K562 (cell line): ENCODE results near the gene TGFA. TPM values are rescaled to one million over a fixed set of nuclear protein-coding genes. Genes with fewer than 3 reads are reported as not detected.

Source experiments
- ATAC-seq: fragments of 200-7000 bp; cut with Tn5 transposase; 3 replicates; pipeline ENCODE4 v1.9.1; 2020; ENCODE audit warnings: moderate library complexity
- BruUV-seq: library from RNA; stranded (reverse); fragments of 400-500 nt; replicated peaks from 2 replicates; lab custom pipeline; 2021; lab: Mats Ljungman, UMichigan
- CTCF ChIA-PET: fragments of 300-600 bp; formaldehyde crosslinking; extraction: SDS; loops from one replicate; lab custom pipeline; 2021; ENCODE audit warnings: low intra/inter-chr PET ratio; lab: Yijun Ruan, JAX
- POLR2A ChIA-PET: fragments of 300-600, 350-650 bp; sonication (Branson Sonifier 250); formaldehyde crosslinking; extraction: SDS; loops from one replicate; lab custom pipeline; 2021; ENCODE audit warnings: antibody characterized with exemption, inconsistent platforms; lab: Yijun Ruan, JAX
- DNase-seq, 4 experiments: peaks; one replicate each; pipeline versions ENCODE4 v3.0.0 to v3.0.0-alpha.2; 2011 to 2018; ENCODE audit warnings: low spot score in 3 of 4, mixed read lengths in 3 of 4; ENCODE audit errors: extremely low read depth in 1 of 4
- FAIRE-seq: peaks from 2 replicates; lab custom pipeline; 2011; peaks lifted over from hg19 to GRCh38; lab: Jason Lieb, UNC
- H2AFZ ChIP-seq: 2 replicates; pipeline ENCODE4 v1.6.0; 2011; ENCODE audit warnings: low read depth, low read length, control low read depth, inconsistent platforms
- H3K27ac ChIP-seq: fragments of 200-600 bp; 3 replicates; pipeline ENCODE4 v1.8.0; 2011; ENCODE audit warnings: low read depth, mild to moderate bottlenecking, control low read depth, inconsistent platforms, low read length, moderate library complexity, mixed read lengths; ENCODE audit errors: extremely low read depth
- H3K27me3 ChIP-seq, 2 experiments: fragments of 300-600 bp in 1 of 2; 2 replicates in 1 of 2; 3 replicates in 1 of 2; pipeline versions ENCODE4 v1.6.0 to v1.8.0; 2011; ENCODE audit warnings: inconsistent platforms in 2 of 2, low read length in 2 of 2, mild to moderate bottlenecking in 1 of 2, mixed read lengths in 1 of 2, moderate library complexity in 1 of 2; ENCODE audit not compliant: control insufficient read depth in 2 of 2, insufficient read depth in 2 of 2
- H3K36me3 ChIP-seq: fragments of 300-600 bp; 3 replicates; pipeline ENCODE4 v1.8.0; 2011; ENCODE audit warnings: mild to moderate bottlenecking, low read length, inconsistent platforms; ENCODE audit not compliant: control insufficient read depth, insufficient read depth
- H3K4me1 ChIP-seq, 2 experiments: fragments of 200-600 bp in 1 of 2; replicated peaks in 1 of 2; 2 replicates in 1 of 2; 3 replicates in 1 of 2; pipeline versions ENCODE4 v1.5.1 to v1.8.0; 2011; ENCODE audit warnings: inconsistent platforms in 2 of 2, low read length in 2 of 2, mild to moderate bottlenecking in 1 of 2, mixed read lengths in 1 of 2, moderate library complexity in 1 of 2; ENCODE audit not compliant: control insufficient read depth in 2 of 2, insufficient read depth in 2 of 2
- H3K4me2 ChIP-seq: 2 replicates; pipeline ENCODE4 v1.6.1; 2011; ENCODE audit warnings: low read length, control low read depth, inconsistent platforms, mixed read lengths; ENCODE audit not compliant: insufficient read depth
- H3K4me3 ChIP-seq: fragments of 200-600 bp; sonication (generic), shearing (Covaris generic); 2 replicates; pipeline ENCODE4 v1.5.1; 2016; ENCODE audit warnings: control low read depth, inconsistent platforms
- H3K79me2 ChIP-seq: fragments of 200-600 bp; 3 replicates; pipeline ENCODE4 v1.8.0; 2011; ENCODE audit warnings: low read length, inconsistent platforms; ENCODE audit not compliant: control insufficient read depth, insufficient read depth
- H3K9ac ChIP-seq, 2 experiments: 2 replicates each; pipeline versions ENCODE4 v1.6.0 to v1.6.1; 2011; ENCODE audit warnings: low read depth in 2 of 2, low read length in 2 of 2, control low read depth in 1 of 2, inconsistent platforms in 1 of 2, mild to moderate bottlenecking in 1 of 2, mixed read lengths in 1 of 2; ENCODE audit not compliant: insufficient read depth in 1 of 2
- H3K9me1 ChIP-seq: one replicate; pipeline ENCODE4 v1.6.0; 2011; ENCODE audit warnings: inconsistent platforms, mild to moderate bottlenecking, low read length, moderate library complexity; ENCODE audit not compliant: control insufficient read depth, insufficient read depth
- H3K9me3 ChIP-seq: replicated peaks from 2 replicates; pipeline ENCODE4 v1.5.1; 2011; ENCODE audit warnings: low read depth, low read length, inconsistent platforms; ENCODE audit not compliant: control insufficient read depth, insufficient read depth
- H4K20me1 ChIP-seq: replicated peaks from 2 replicates; pipeline ENCODE4 v1.6.1; 2011; ENCODE audit warnings: low read length, inconsistent platforms, mixed read lengths; ENCODE audit not compliant: control insufficient read depth, insufficient read depth
- ATF3 ChIP-seq, 2 experiments: fragments of 450-650 bp in 1 of 2; sonication (generic) in 1 of 2; formaldehyde crosslinking in 1 of 2; IDR thresholded peaks in 1 of 2; conservative IDR thresholded peaks in 1 of 2; 2 replicates each; pipeline versions ENCODE4 v1.6.1 to v1.8.1; 2016 to 2023; ENCODE audit warnings: mild to moderate bottlenecking in 2 of 2, moderate library complexity in 2 of 2, inconsistent platforms in 1 of 2, missing genetic modification reagents in 1 of 2
- CAMTA2 ChIP-seq: fragments of 250-450 bp; sonication (Bioruptor Pico); conservative IDR thresholded peaks from 2 replicates; pipeline ENCODE4 v1.5.1; 2022
- CBFA2T2 ChIP-seq: fragments of 450-650 bp; conservative IDR thresholded peaks from 2 replicates; pipeline ENCODE4 v1.6.1; 2017; ENCODE audit warnings: mild to moderate bottlenecking
- ETV6 ChIP-seq, 3 experiments: fragments of 150-350 bp in 1 of 3; sonication (generic) in 1 of 3; formaldehyde crosslinking in 1 of 3; IDR thresholded peaks; 2 replicates each; pipeline versions ENCODE4 v1.6.1 to v1.8.0; 2014 to 2022; ENCODE audit warnings: borderline replicate concordance in 2 of 3, low read depth in 2 of 3, antibody characterized with exemption in 1 of 3, low read length in 1 of 3, mild to moderate bottlenecking in 1 of 3, missing genetic modification reagents in 1 of 3
- FOSL1 ChIP-seq: fragments of 200-800 bp; sonication (Bioruptor generic); conservative IDR thresholded peaks from 2 replicates; pipeline ENCODE4 v1.6.1; 2016; ENCODE audit warnings: missing genetic modification characterization, missing compliant biosample characterization
- FOXM1 ChIP-seq, 2 experiments: fragments of 450-650 bp in 1 of 2; sonication (generic) in 1 of 2; formaldehyde crosslinking in 1 of 2; IDR thresholded peaks; 2 replicates each; pipeline versions ENCODE4 v1.6.1 to v1.9.0; 2017 to 2022; ENCODE audit warnings: low read depth in 2 of 2, mild to moderate bottlenecking in 2 of 2, missing genetic modification reagents in 1 of 2, moderate library complexity in 1 of 2
- GABPA ChIP-seq: fragments of 200-800 bp; sonication (Bioruptor generic); conservative IDR thresholded peaks from 2 replicates; pipeline ENCODE4 v1.6.1; 2016; ENCODE audit warnings: low read depth, missing genetic modification characterization, missing compliant biosample characterization
- IFI16 ChIP-seq: fragments of 250-450 bp; sonication (Bioruptor Pico); IDR thresholded peaks from 2 replicates; pipeline ENCODE4 v2.1.2; 2022; ENCODE audit warnings: mild to moderate bottlenecking, inconsistent platforms
- KDM1A ChIP-seq, 2 experiments: fragments of 450-650 bp; IDR thresholded peaks; 2 replicates each; pipeline ENCODE4 v1.6.1; 2016; ENCODE audit warnings: mild to moderate bottlenecking in 2 of 2
- NFIX ChIP-seq: fragments of 250-450 bp; sonication (Bioruptor Pico); IDR thresholded peaks from 2 replicates; pipeline ENCODE4 v1.4.0; 2020; ENCODE audit warnings: low read depth, mild to moderate bottlenecking, moderate library complexity
- PHF20 ChIP-seq: fragments of 450-650 bp; IDR thresholded peaks from 2 replicates; pipeline ENCODE4 v1.6.1; 2018; ENCODE audit not compliant: partially characterized antibody
- TEAD4 ChIP-seq, 2 experiments: sonication (generic) in 1 of 2; formaldehyde crosslinking in 1 of 2; IDR thresholded peaks; 2 replicates each; pipeline versions ENCODE4 v1.6.1 to v1.8.0; 2012 to 2022; ENCODE audit warnings: borderline replicate concordance in 1 of 2, inconsistent platforms in 1 of 2, low read length in 1 of 2, mild to moderate bottlenecking in 1 of 2, missing genetic modification reagents in 1 of 2
- THAP12 ChIP-seq: fragments of 250-450 bp; sonication (Bioruptor Pico); IDR thresholded peaks from 2 replicates; pipeline ENCODE4 v1.9.0; 2021; ENCODE audit warnings: mild to moderate bottlenecking, inconsistent platforms
- ZNF551 ChIP-seq: fragments of 250-450 bp; sonication (Bioruptor Pico); IDR thresholded peaks from 2 replicates; pipeline ENCODE4 v1.5.0; 2021; ENCODE audit warnings: mild to moderate bottlenecking, moderate library complexity
- WGBS: fragments of 100-300 bp; shearing (Covaris generic); methylation state at CpG from one replicate; pipeline ENCODE4 v1.1.6; 2016; ENCODE audit warnings: low coverage, mixed read lengths; ENCODE audit not compliant: insufficient coverage; ENCODE audit errors: missing lambda C conversion rate; 5-methylcytosine and 5-hydroxymethylcytosine counted together
- in situ Hi-C: fragments of 300-500 bp; cut with MboI; formaldehyde crosslinking; loops from 4 replicates; pipeline ENCODE4 v1.15.0; 2018; ENCODE audit warnings: inconsistent platforms, mixed read lengths
- intact Hi-C: fragments of 100-400 bp; cut with micrococcal nuclease; formaldehyde crosslinking; loops from 2 replicates; pipeline ENCODE4 v1.14.2; 2022
- polyA plus RNA-seq, 8 experiments: library from polyadenylated mRNA; depleted of rRNA in 4 of 8; stranded (reverse) in 5 of 8; unstranded in 3 of 8; fragments of >200 nt; fragmentation: Nextera tagmentation in 2 of 8; fragmentation: Illumina TruSeq in 1 of 8; extraction: Ambion mirVana in 2 of 8; extraction: Trizol in 1 of 8; gene quantifications; 2 replicates each; pipeline versions ENCODE4 v1.2.1 to v1.2.3, GENCODE V29; 2011 to 2014; ENCODE audit warnings: inconsistent platforms in 1 of 8, missing spikeins in 1 of 8
- total RNA-seq, 7 experiments: library from RNA; depleted of rRNA in 6 of 7; stranded (reverse); fragments of >200 nt in 6 of 7; fragmentation: Illumina TruSeq in 2 of 7; extraction: Trizol in 2 of 7; gene quantifications; 2 replicates each; pipeline versions ENCODE4 v1.2.1 to v1.2.3, GENCODE V29; 2011 to 2021; ENCODE audit warnings: low replicate concordance in 1 of 7
- TF ChIP-seq, protein P1 (sequence below): fragments of 450-650 bp; IDR thresholded peaks from 2 replicates; pipeline ENCODE4 v1.6.1; 2016; ENCODE audit warnings: missing biosample characterization, missing genetic modification characterization
- TF ChIP-seq, protein P2 (sequence below): fragments of 450-650 bp; IDR thresholded peaks from 2 replicates; pipeline ENCODE4 v1.6.1; 2017; ENCODE audit warnings: mild to moderate bottlenecking, moderate library complexity

Gene TGFA
- total and polyA plus RNA-seq, 9 of the 15 experiments (the other 6 are each of a cell fraction or from before 2014, with no cell fraction given) = not detected

DNA sequence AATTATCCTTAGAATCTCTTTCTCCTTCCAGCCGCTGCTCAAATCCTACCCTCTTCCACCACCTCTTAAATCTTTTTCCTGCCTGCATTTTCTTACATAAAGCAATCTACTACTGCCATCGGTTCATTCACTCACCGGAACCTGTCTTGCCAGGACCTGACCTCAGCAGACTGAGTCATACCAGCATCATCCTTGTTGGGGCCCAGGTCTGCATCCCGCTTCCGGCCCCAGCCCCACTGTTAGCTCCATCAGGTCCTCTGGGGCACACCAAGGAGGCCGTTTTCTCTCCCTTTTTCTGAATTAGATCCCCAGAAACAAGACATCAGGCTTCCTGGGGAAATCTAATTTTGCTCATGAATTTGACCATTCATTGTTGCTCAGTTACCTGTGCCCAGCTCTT lies 42.7 kb upstream of the TGFA start:
- intact Hi-C loops = no loop called here
- Histone ChIP-seq H3K9ac (no peak overlapping the region), H2AFZ (no peak overlapping the region), H3K79me2 (no peaks in the 10 kb centered on the region), H3K27me3 (peaks cover 2 to 17% of the 10 kb centered on the region in 2 experiments; a peak in 2 of 5 replicates), H3K4me1 (no peaks in the 10 kb centered on the region), H4K20me1 (no peaks in the 10 kb centered on the region), H3K36me3 (no peaks in the 10 kb centered on the region), H3K9me1 (no peaks in the 10 kb centered on the region), H3K27ac (no peak overlapping the region), H3K4me3 (no peak overlapping the region), H3K9me3 (no peaks in the 10 kb centered on the region), H3K4me2 (no peak overlapping the region)
- in situ Hi-C loops = no loop called here
- FAIRE-seq (no peak), DNase-seq (no peak), ATAC-seq (no peak)
- WGBS = 6% methylated on average over 5 of the region's 6 CpGs
- POLR2A ChIA-PET = interaction anchor here (1.1 kb wide), 1 partner anchor 16 kb away, joined by 3 read pairs; no protein-coding TSS in a partner anchor
- no TSS peak for BruUV-seq
- CTCF ChIA-PET = no interaction called here
- TF ChIP-seq GABPA (tag) (peak; percentile 26; the same call in 1 of the 2 replicates), NFIX (CRISPR knock-in tag) (no peak), TEAD4 (IDR thresholded peaks at IDR 0.05; ENCODE audit: low read length) (no peak), TEAD4 (CRISPR knock-in tag; IDR thresholded peaks at IDR 0.05; ENCODE audit: borderline replicate concordance) (no peak), ETV6 (IDR thresholded peaks at IDR 0.05; ENCODE audit: borderline replicate concordance in 1 of 2, low read depth in 2 of 2, low read length in 1 of 2) (no peak), ETV6 (CRISPR knock-in tag; IDR thresholded peaks at IDR 0.05; ENCODE audit: borderline replicate concordance) (no peak), KDM1A (IDR thresholded peaks at IDR 0.05) (no peak), PHF20 (no peak), CBFA2T2 (no peak), ATF3 (IDR thresholded peaks at IDR 0.05) (peak; percentile 47; the same call in 1 of the 2 replicates), ATF3 (CRISPR knock-in tag; conservative IDR thresholded peaks at IDR 0.05) (no peak), FOSL1 (tag) (peak; percentile 68), IFI16 (CRISPR knock-in tag) (no peak), ZNF551 (no peak), THAP12 (CRISPR knock-in tag) (no peak), CAMTA2 (CRISPR knock-in tag) (no peak), FOXM1 (IDR thresholded peaks at IDR 0.05; ENCODE audit: low read depth) (no peak), FOXM1 (CRISPR knock-in tag; IDR thresholded peaks at IDR 0.05; ENCODE audit: low read depth) (no peak)
- TF ChIP-seq, protein P1, sequence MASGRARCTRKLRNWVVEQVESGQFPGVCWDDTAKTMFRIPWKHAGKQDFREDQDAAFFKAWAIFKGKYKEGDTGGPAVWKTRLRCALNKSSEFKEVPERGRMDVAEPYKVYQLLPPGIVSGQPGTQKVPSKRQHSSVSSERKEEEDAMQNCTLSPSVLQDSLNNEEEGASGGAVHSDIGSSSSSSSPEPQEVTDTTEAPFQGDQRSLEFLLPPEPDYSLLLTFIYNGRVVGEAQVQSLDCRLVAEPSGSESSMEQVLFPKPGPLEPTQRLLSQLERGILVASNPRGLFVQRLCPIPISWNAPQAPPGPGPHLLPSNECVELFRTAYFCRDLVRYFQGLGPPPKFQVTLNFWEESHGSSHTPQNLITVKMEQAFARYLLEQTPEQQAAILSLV = no peak
- TF ChIP-seq, protein P2, sequence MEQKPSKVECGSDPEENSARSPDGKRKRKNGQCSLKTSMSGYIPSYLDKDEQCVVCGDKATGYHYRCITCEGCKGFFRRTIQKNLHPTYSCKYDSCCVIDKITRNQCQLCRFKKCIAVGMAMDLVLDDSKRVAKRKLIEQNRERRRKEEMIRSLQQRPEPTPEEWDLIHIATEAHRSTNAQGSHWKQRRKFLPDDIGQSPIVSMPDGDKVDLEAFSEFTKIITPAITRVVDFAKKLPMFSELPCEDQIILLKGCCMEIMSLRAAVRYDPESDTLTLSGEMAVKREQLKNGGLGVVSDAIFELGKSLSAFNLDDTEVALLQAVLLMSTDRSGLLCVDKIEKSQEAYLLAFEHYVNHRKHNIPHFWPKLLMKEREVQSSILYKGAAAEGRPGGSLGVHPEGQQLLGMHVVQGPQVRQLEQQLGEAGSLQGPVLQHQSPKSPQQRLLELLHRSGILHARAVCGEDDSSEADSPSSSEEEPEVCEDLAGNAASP = no peak
